ENCODE data around the gene MAP2K1.

MAP2K1 gene

GRCh38 chr15:66504563-66505429 lies 118.1 kb downstream of the MAP2K1 start, which contains the start of the genes RPL4 and ZWILCH:
RPL4 (minus strand) TSS chr15:66504855; CDS start chr15:66504790, 65 bp downstream.
ZWILCH (plus strand) TSS chr15:66505326; CDS start chr15:66505339, 13 bp downstream.
- Mint-ChIP-seq H3K4me1 (ENCODE audit: low read depth) (peaks cover 37% of the 10 kb centered on the region), H3K4me3 (peak within 1 kb of the TSS; percentile 100), H3K27me3 (ENCODE audit: low read depth) (no peaks in the 10 kb centered on the region), H3K36me3 (ENCODE audit: low read depth) (peaks cover 47% of the 10 kb centered on the region), H3K27ac (peak within 1 kb of the TSS; percentile 99), H3K9me3 (no peaks in the 10 kb centered on the region)

GRCh38 chr15:66505430-66505811 lies 118.7 kb downstream of the MAP2K1 start:
- Mint-ChIP-seq H3K36me3 (ENCODE audit: low read depth) (peaks cover 41% of the 10 kb centered on the region), H3K27ac (peak overlapping the region; percentile 99), H3K4me1 (ENCODE audit: low read depth) (peaks cover 33% of the 10 kb centered on the region), H3K27me3 (ENCODE audit: low read depth) (no peaks in the 10 kb centered on the region), H3K9me3 (no peaks in the 10 kb centered on the region), H3K4me3 (peak overlapping the region; percentile 100)

GRCh38 chr15:66505818-66506217 lies 119.1 kb downstream of the MAP2K1 start:
- Mint-ChIP-seq H3K27me3 (ENCODE audit: low read depth) (no peaks in the 10 kb centered on the region), H3K4me3 (peak overlapping the region; percentile 100), H3K4me1 (ENCODE audit: low read depth) (peaks cover 33% of the 10 kb centered on the region), H3K27ac (peak overlapping the region; percentile 99), H3K9me3 (no peaks in the 10 kb centered on the region), H3K36me3 (ENCODE audit: low read depth) (peaks cover 38% of the 10 kb centered on the region)

- Mint-ChIP-seq H3K27me3 (ENCODE audit: low read depth) (no peaks in the 10 kb centered on the region), H3K9me3 (no peaks in the 10 kb centered on the region), H3K27ac (peak overlapping the region; percentile 13), H3K4me3 (no peak overlapping the region), H3K36me3 (ENCODE audit: low read depth) (peaks cover 14% of the 10 kb centered on the region), H3K4me1 (ENCODE audit: low read depth) (peaks cover 24% of the 10 kb centered on the region)
Observed at GRCh38 chr15:66508293-66508883, 121.7 kb downstream of the MAP2K1 start.

GRCh38 chr15:66514586-66514985 lies 127.9 kb downstream of the MAP2K1 start:
- H3K4me1 Mint-ChIP-seq (ENCODE audit: low read depth) = peaks cover 2% of the 10 kb centered on the region

GRCh38 chr15:66515901-66516322 lies 129.2 kb downstream of the MAP2K1 start:
- Mint-ChIP-seq H3K36me3 (ENCODE audit: low read depth) (peaks cover 24% of the 10 kb centered on the region), H3K9me3 (no peaks in the 10 kb centered on the region), H3K4me3 (no peak overlapping the region), H3K27ac (no peak overlapping the region), H3K27me3 (ENCODE audit: low read depth) (no peaks in the 10 kb centered on the region), H3K4me1 (ENCODE audit: low read depth) (peaks cover 2% of the 10 kb centered on the region)

More at GRCh38 chr15:66514586-66514985, 127.9 kb downstream of the MAP2K1 start:
- H3K4me3 Mint-ChIP-seq = no peak overlapping the region
- no peak overlapping the region for H3K27ac Mint-ChIP-seq
- no peaks in the 10 kb centered on the region for H3K9me3 Mint-ChIP-seq
- H3K36me3 Mint-ChIP-seq (ENCODE audit: low read depth) = peaks cover 24% of the 10 kb centered on the region
- no peaks in the 10 kb centered on the region for H3K27me3 Mint-ChIP-seq (ENCODE audit: low read depth)

GRCh38 chr15:66523926-66524325 lies 137.2 kb downstream of the MAP2K1 start:
- Mint-ChIP-seq H3K4me1 (ENCODE audit: low read depth) (peaks cover 6% of the 10 kb centered on the region), H3K27ac (no peak overlapping the region), H3K9me3 (no peaks in the 10 kb centered on the region), H3K4me3 (no peak overlapping the region), H3K27me3 (ENCODE audit: low read depth) (no peaks in the 10 kb centered on the region), H3K36me3 (ENCODE audit: low read depth) (peaks cover 18% of the 10 kb centered on the region)

GRCh38 chr15:66524838-66525237 lies 138.1 kb downstream of the MAP2K1 start:
- Mint-ChIP-seq H3K4me3 (no peak overlapping the region), H3K4me1 (ENCODE audit: low read depth) (peaks cover 6% of the 10 kb centered on the region), H3K27ac (no peak overlapping the region), H3K27me3 (ENCODE audit: low read depth) (no peaks in the 10 kb centered on the region), H3K9me3 (no peaks in the 10 kb centered on the region), H3K36me3 (ENCODE audit: low read depth) (peaks cover 22% of the 10 kb centered on the region)

- no peaks in the 10 kb centered on the region for H3K27me3 Mint-ChIP-seq (ENCODE audit: low read depth)
- H3K9me3 Mint-ChIP-seq = no peaks in the 10 kb centered on the region
- no peak overlapping the region for H3K27ac Mint-ChIP-seq
- peaks cover 16% of the 10 kb centered on the region for H3K36me3 Mint-ChIP-seq (ENCODE audit: low read depth)
- no peaks in the 10 kb centered on the region for H3K4me1 Mint-ChIP-seq (ENCODE audit: low read depth)
- no peak overlapping the region for H3K4me3 Mint-ChIP-seq
Observed at GRCh38 chr15:66535056-66535455, 148.3 kb downstream of the MAP2K1 start.
